GM19468 (cell line): ENCODE results near the gene DYNC1H1.
"Not testable (repeated sequence)": the region's sequence is repeated elsewhere in the genome, so short reads cannot be mapped to it uniquely, and the experiment has no call there.

Experiments
- ATAC-seq: cut with Tn5 transposase; IDR thresholded peaks from one replicate; pipeline ENCODE4 v1.9.1; 2021; ENCODE audit warnings: mild to moderate bottlenecking, moderate library complexity, moderate number of reproducible peaks; ENCODE audit not compliant: unreplicated experiment; ENCODE audit errors: extremely low read depth

DYNC1H1 gene

DNA sequence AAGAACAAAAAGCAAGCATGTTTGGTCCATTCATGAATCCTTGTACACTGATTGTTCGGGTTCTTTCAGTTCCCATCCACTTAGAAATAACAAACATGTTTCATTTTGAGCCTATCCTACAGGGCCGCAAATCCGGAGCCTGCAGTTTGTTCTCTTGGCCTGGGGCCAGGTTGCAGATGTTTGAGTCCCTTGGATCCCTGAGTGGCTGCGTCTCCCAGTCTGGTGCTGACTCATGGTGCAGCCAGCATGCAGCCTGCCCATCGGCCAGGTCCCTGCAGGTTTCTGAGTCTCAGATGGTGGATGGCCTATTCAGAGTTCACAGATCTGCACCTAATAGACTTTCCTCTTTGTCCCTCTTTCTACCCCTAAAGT, 1.9 kb upstream of the DYNC1H1 start:
- no peak for ATAC-seq

DNA sequence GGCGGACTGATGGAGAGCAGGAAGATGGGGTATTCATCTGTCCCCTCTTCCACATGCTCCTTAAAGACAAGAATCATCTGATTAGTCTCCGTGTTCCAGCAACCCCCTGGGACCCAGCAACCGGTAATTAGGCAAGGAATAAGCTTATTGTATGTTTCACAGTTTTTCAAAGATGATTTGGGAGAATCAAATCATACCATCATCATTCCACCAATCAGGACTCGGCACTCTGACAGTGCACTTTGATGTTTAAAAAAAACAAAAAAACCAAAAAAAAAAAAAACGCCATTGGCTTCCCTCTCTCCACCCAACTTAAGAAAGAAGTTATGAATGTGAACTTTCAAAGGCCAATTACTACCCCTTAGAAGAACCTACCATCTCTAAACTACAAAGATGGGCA, 1.3 kb upstream of the DYNC1H1 start:
- no peak for ATAC-seq

DNA sequence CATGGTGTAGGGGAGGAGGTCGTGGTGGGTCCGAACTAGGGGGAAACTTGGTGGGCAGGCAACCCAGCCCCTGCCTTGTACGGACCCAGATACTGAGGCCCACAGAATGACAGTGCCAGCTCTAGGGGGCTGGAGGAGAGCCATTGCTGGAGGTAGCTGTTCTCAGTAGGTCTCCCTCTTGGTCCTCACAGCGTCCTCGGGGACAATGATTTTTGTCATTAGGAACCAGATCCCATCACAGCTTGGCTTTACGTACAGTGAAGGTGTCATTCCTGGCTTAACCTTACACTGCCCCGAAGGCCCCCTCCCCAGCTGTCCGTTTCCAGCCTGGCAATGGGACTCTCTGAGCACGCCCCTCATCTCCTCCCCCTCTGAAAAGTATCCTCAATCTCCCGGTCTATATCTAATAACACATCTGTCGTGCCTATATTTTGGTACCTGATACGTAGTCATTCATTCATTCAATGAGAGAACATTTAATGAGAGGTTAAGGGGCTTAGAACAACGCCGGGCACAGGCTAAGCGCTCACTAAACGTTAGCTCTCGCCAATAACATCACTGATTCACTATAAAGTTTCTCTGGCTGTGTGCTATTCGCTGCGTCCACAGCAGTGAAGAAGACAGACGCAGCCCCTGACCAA, 597 bp upstream of the DYNC1H1 start:
- no peak for ATAC-seq

DNA sequence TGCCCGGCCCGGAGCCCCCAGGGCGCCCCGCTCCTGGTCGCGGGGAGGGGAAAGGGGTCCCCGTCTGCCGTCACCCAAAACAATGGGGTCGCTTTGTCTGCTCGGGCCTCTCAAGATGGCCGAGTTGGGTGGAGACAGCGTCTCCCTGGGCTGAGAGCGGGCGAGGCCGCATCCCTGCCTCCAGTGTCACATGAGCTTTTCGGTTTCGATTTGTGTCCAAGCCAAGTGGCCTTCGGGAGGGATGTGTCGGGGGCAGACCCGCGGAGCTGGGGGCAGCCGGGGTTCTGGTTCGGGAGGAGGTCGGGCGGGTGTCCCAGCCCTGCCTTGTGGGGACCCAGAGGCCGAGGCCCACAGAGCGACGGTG, 790 bp downstream of the DYNC1H1 start:
- peak; percentile 14 for ATAC-seq

DNA sequence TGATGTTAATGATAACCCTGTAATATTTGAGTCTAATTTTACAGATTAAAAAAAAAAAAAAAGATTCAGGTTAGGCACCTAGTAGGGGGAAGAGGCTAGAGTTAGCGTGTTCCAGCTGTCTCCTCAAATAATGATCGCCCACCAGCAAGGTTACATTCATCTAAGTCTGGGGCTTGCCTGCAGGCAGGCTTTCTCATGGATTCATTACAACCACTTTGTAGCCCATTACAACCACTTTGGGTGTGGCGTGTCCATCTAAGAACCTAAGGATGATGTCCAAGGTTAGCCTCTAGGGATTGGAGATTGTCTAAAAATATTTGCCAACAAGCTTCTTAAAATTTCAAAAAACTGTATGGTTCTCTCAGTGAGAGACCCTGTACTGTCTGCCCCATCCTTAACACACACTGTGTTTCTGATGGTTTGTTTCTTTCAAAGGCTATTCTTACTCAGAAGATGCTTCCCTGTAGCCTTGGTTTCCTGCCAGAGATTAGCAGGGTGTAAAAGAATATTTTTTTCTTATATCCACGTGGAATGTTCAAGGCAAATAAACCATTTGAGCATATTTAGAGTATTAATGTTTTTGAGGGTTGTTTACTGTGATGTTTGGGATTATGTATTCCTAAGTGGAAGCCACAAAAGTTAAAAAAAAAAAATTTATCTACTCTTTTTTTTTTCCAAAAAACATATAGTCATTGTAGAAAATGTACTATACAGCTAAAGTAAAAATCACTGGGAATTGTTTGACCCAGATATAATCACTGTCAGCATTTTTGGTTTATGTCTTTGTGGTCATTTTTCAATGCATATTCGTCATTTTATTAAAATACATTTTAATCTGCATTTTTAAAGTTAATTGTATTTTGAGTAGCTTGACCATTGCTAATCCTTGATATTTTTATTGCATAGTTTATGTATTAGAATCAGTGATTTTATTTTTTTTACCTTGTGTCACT, 1.7 kb downstream of the DYNC1H1 start:
- ATAC-seq: no peak

DNA sequence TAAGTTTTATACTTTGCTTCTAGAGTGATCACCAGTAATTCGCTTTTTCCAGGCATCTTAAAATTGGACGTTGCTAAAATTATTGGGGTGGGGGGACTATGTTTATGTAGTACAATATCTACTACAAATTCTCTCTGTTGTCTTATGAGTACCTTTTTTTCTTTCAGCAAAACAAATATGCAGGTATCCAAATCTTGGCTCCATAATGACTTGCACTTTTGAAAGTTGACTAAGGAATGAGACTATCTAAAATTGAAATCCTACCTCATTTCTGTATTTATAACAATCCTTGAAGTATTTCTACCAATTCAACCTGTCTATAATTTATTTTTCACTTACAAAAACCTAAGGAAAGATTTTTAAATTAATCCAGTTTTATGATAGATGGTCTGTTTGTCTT, 2.4 kb downstream of the DYNC1H1 start:
- no peak for ATAC-seq

DNA sequence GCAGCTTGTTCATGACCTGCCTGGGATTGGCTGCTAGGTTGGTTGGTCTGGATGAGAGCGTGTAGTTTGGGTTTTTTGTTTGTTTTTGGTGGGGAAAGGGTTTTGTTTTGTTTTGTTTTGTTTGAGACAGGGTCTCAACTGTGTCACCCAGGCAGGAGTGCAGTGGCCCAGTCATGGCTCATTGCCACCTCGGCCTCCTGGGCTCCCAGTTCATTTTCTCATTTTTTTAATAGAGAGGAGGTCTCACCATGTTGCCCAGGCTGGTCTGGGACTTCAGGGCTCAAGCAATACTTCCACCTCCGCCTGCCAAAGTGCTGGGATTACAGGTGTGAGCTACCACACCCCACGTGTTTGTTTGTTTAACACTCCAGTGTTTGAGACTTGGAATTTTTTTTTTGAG, 3.8 kb downstream of the DYNC1H1 start:
- no peak for ATAC-seq

DNA sequence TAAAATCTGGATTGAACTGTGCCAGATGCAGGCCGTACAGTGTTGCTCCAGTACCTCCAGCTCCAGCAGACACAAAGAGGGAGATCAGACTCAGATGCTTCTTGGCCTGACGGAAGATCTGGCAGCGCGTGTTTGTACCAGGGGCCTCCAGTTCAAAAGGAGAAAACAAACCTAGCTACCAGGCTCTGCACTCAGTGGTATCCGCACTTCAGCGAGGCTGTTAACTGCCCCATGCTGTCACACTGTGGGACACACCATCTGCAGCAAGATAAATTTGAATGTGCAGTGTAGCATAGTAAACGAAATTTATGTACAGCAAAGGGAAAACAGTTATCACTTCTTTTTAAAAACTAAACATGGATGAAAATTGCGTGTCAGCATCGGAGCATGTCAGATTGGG, 5.1 kb downstream of the DYNC1H1 start:
- ATAC-seq: no peak

DNA sequence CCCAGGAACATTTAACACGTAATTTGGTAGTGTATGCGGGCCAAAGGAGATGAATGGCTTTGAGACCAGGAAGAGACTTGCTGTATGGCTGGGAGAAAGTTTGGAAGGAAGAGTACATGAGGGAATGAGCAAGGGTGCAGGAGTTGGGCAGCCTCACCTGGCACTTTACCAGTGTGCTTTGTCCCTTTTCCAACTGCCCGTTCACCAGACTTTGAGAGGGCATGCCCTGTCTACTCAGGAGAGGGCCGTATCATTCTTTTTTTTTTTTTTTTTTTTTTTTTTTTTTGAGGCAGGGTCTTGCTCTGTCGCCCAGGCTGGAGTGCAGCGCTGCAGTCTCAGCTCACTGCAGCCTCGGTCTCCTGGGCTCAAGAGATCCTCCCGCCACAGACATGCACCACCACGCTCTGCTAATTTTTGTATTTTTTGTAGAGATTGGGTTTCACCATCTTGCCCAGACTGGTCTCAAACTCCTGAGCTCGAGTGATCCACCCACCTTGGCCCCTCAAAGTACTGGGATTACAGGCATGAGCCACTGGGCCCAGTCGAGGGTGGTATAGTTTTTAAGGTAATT, 6.5 kb downstream of the DYNC1H1 start:
- no peak for ATAC-seq

DNA sequence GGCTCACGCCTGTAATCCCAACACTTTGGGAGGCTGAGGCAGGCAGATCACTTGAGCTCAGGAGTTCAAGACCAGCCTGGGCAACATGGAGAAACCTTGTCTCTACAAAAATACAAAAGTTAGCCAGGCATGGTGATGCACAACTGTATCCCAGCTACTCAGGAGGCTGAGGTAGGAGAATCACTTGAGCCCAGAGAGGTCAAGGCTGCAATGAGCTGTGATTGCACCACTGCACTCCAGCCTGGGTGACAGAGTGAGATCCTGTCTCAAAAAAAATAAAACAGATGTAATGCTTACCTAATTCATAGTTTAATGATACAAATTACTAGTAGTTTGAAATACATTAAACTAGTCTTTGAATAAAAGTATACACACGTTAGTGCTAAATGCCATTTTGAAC, 7.1 kb downstream of the DYNC1H1 start:
- not testable (repeated sequence) for ATAC-seq

DNA sequence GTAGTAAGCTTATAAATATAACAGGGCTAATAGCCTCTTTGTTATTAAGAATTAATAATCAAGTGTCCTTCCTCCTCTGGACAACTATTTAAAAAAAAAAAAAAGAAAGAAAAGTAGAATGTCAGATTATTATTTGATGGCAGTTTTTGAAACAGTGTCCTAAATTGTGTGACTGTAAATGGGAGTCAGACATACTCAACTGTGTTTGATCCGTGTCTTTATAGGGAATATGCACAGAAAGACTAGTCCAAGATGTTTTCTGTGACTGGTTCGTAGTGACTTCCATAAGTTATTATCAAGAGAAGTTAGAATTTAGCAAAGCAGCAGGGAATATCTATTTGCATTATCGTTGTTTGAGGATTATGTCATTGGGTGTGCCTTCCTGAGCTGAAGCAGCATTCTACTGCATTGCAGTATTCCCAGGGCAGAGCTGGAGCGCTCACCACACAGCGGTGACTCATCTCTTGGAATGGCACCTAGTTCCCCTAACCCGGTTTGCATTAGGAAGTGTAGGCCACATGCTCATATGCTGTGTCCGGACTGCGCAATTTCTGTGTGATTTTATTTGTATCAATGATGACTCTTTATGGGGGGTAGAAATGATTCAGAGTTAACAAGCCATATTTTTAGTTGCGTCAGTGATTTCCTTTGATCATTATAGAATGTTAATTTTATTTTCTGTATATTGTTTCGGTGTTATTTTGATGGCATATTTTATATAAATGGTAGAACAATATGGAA, 7.9 kb downstream of the DYNC1H1 start:
- no peak for ATAC-seq

DNA sequence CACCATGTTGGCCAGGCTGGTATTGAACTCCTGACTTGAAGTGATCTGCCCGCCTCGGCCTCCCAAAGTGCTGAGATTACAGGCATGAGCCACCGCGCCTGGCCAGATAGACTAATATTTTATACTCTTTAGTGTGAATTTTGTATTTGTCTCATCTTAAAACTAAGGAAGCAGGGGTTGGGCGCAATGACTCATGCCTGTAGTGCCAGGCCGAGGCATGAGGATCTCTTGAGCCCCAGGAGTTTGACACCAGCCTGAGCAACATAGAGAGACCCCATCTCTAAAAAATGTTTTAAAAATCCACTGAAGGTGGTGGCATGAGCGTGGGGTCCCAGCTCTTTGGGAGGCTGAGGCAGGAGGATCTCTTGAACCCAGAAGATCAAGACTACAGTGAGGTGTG, 9.0 kb downstream of the DYNC1H1 start:
- ATAC-seq: no peak

DNA sequence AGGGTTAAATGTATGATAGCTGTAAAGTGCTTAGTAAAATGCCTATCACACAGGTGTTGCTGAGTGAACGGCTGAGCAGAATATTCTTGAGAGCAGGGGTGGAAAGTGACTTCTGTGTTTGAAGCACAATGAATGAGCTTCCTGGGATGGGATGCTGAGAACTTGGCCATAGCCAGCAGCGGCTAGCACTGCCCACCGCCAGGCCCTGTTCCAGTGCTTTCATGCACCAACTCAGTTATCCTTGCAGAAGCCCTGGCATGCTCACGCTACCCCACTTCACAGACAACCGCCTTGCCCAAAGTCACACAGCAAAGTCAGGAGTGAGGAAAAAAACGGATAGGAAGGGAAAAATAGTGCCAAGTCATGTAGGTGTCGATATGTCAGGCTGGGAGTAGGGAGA, 10.9 kb downstream of the DYNC1H1 start:
- ATAC-seq: no peak

DNA sequence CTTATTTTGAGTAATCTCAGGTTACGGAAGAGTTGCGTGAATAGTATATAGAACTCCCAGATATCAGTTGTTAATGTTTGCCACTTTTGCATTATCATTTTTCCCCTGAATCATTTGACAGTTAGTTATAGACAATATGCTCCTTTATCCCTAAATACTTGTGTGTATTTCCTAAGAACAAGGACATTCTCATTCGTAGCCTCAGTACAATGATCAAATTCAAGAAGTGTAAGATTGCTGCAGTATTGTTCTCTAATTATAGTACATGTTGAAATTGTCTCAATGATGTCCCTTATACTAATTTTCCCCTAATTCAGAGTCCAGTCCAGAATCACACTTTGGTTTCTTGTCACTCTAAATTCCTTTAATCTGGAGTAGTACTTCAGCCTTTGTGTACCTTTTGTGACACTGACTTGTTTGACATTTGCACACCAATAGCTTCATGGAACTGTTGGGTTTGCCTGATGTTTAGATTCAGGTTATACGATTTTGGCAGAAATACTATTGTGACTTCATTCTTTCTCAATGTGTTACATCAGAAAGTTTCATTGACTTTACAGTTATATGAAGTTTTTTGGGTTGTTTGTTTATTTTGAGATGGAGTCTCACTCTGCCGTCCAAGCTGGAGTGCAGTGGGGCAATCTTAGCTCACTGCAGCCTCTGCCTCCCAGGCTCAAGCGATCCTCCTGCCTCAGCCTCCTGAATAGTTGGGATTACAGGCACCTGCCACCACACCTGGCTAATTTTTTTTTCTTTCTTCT, 13.1 kb downstream of the DYNC1H1 start:
- ATAC-seq: no peak

DNA sequence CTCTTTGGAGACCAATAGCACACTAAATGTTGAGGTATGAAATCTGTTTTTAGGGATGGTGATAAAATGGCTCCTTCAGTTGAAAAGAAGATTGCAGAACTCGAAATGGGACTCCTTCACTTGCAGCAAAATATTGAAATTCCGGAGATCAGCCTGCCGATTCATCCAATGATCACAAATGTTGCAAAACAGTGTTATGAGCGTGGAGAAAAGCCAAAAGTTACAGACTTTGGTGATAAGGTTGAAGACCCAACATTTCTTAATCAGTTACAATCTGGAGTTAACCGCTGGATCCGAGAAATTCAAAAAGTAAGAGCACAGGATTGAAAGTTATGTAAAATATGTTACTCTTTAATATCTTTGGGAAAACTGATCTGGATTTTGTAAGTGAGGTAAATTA, 15.3 kb downstream of the DYNC1H1 start:
- ATAC-seq: no peak

DNA sequence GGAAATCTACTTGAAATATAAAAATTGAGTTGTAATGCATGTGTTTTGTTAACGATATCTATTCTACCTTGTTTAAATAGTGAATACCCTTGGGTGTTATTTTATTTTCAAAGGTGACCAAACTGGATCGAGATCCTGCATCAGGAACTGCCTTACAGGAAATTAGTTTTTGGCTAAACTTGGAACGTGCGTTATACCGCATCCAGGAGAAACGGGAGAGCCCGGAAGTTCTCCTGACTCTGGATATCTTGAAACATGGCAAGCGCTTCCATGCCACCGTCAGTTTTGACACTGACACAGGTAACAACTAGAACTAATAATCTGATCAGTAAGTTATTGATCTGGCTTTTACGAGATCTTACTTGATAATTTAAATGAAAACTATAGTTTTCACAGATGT, 15.9 kb downstream of the DYNC1H1 start:
- no peak for ATAC-seq

DNA sequence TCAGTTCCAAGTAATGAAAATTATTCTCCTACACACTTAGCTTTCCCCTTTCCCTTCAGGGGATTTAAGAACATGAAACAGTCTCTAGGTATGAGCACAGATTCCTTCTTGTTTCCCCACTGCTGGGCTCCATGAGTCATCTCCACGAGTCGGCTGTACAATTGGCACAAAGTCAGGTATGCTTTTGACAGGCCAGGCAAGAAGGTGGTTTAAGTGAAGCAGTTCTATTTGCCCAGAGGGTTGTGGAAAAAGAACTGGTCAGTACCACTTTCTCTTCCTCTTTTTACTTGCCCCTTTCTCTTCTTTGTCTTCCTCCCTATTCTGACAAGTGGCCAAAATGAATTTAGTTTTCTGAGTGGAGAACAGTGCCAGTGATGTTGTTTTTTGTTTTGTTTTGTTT, 16.3 kb downstream of the DYNC1H1 start:
- ATAC-seq: peak; percentile 66

DNA sequence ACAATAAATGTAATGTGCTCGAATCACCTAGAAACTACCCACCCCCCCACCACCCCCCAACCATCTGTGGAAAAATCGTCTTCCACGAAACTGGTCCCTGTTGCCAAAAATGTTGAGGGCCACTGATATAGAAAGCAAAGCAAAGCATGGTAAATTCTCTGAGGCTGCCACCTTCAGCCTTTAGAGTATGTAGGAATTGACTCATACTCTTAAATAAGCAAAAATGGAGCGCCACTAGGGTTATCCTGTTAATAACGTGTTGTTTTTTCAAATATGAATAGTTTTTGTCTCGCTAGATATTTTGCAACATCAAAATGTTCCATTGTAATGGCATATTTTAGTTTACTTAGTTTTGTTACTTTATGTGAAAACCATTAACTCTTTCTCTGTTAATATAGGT, 18.2 kb downstream of the DYNC1H1 start:
- no peak for ATAC-seq

DNA sequence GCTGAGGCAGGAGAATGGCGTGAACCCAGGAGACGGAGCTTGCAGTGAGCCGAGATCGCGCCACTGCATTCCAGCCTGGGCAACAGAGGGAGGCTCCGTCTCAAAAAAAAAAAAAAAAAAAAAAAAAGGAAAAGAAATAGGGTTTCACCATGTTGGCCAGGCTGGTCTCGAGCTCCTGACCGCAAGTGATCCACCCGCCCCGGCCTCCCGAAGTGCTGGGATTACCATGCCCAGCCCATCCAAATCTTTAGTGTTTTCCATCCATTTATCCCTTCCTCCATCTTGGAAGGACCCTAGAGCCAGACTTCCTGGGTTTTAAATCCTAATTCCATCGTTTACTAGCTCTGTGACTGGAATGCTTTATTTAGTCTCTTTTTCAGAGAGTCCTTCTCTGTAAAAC, 20.5 kb downstream of the DYNC1H1 start:
- not testable (repeated sequence) for ATAC-seq

DNA sequence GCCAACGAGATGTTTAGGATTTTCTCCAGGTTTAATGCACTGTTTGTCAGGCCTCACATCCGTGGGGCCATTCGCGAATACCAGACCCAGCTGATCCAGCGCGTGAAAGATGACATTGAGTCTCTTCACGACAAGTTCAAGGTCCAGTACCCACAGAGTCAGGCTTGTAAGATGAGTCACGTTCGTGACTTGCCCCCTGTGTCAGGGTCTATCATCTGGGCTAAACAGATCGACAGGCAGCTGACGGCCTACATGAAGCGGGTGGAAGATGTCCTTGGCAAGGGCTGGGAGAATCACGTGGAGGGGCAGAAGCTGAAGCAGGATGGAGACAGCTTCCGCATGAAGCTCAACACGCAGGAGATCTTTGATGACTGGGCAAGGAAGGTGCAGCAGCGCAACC, 21.6 kb downstream of the DYNC1H1 start:
- ATAC-seq: no peak
